ENCODE measurements around the gene ISCU. TPM values are rescaled to one million over a fixed set of nuclear protein-coding genes. Genes with fewer than 3 reads are reported as not detected.

The ISCU gene
- total RNA-seq, 6 experiments from 2014 or later = 36.7 to 81.8 (median 58.4) TPM

- Histone ChIP-seq H3K27ac (no peak overlapping the region), H3K36me3 (no peaks in the 10 kb centered on the region), H3K27me3 (no peaks in the 10 kb centered on the region), H3K4me3 (no peak overlapping the region), H3K4me1 (no peaks in the 10 kb centered on the region), H3K9me3 (no peaks in the 10 kb centered on the region)
- DNase-seq = no peak
- 77% methylated on average over 2 of the region's 10 CpGs for WGBS (ENCODE audit: insufficient coverage, low coverage, low lambda C conversion rate, missing lambda C conversion rate)
- intact Hi-C loops (cut with DNase I) = no loop called here
- no peak for TF ChIP-seq CTCF (IDR thresholded peaks at IDR 0.05)
- no peak for TF ChIP-seq POLR2A (IDR thresholded peaks at IDR 0.05)
- ATAC-seq = no peak
These were observed 20.8 kb downstream of the ISCU start for GRCh38 chr12:108582978-108583770.

GRCh38 chr12:108583991-108584390 is 21.6 kb downstream of the ISCU start:
- ATAC-seq (no peak), DNase-seq (no peak)
- Histone ChIP-seq H3K4me3 (no peak overlapping the region), H3K36me3 (no peaks in the 10 kb centered on the region), H3K4me1 (no peaks in the 10 kb centered on the region), H3K27ac (no peak overlapping the region), H3K27me3 (no peaks in the 10 kb centered on the region), H3K9me3 (no peaks in the 10 kb centered on the region)
- intact Hi-C loops (cut with DNase I) = no loop called here
- 47% methylated on average over 6 of the region's 7 CpGs for WGBS (ENCODE audit: insufficient coverage, low coverage, low lambda C conversion rate, missing lambda C conversion rate)
- TF ChIP-seq POLR2A (IDR thresholded peaks at IDR 0.05) (no peak), CTCF (IDR thresholded peaks at IDR 0.05) (no peak)

GRCh38 chr12:108584456-108585065 is 22.2 kb downstream of the ISCU start:
- Histone ChIP-seq H3K9me3 (no peaks in the 10 kb centered on the region), H3K27ac (no peak overlapping the region), H3K4me1 (no peaks in the 10 kb centered on the region), H3K36me3 (no peaks in the 10 kb centered on the region), H3K27me3 (no peaks in the 10 kb centered on the region), H3K4me3 (no peak overlapping the region)
- TF ChIP-seq POLR2A (IDR thresholded peaks at IDR 0.05) (no peak), CTCF (IDR thresholded peaks at IDR 0.05) (no peak)
- DNase-seq (no peak), ATAC-seq (no peak)
- WGBS (ENCODE audit: insufficient coverage, low coverage, low lambda C conversion rate, missing lambda C conversion rate) = 48% methylated on average over 3 of the region's 3 CpGs
- intact Hi-C loops (cut with DNase I) = no loop called here

GRCh38 chr12:108585864-108586263 is 23.5 kb downstream of the ISCU start:
- no peak for TF ChIP-seq CTCF (IDR thresholded peaks at IDR 0.05)
- TF ChIP-seq POLR2A (IDR thresholded peaks at IDR 0.05) = no peak
- intact Hi-C loops (cut with DNase I) = no loop called here
- Histone ChIP-seq H3K27ac (no peak overlapping the region), H3K27me3 (no peaks in the 10 kb centered on the region), H3K36me3 (no peaks in the 10 kb centered on the region), H3K4me1 (no peaks in the 10 kb centered on the region), H3K9me3 (no peaks in the 10 kb centered on the region), H3K4me3 (no peak overlapping the region)
- DNase-seq (no peak), ATAC-seq (no peak)
- WGBS (ENCODE audit: insufficient coverage, low coverage, low lambda C conversion rate, missing lambda C conversion rate) = 81% methylated on average over 4 of the region's 4 CpGs
